Panc1 (cell line): ENCODE data around the gene SERGEF. TPM values are rescaled to one million over a fixed set of nuclear protein-coding genes. Genes with fewer than 3 reads are reported as not detected.

Source experiments
- ATAC-seq: fragments of 200-7000 bp; cut with Tn5 transposase; 2 replicates; pipeline ENCODE4 v1.9.1; 2020; ENCODE audit warnings: mild to moderate bottlenecking, moderate library complexity
- BruUV-seq: library from RNA; stranded (reverse); fragments of 400-500 nt; replicated peaks from 2 replicates; lab custom pipeline; 2021; lab: Mats Ljungman, UMichigan
- CTCF ChIA-PET: fragments of 300-600 bp; sonication (Branson Sonifier 250); formaldehyde crosslinking; loops from one replicate; lab custom pipeline; 2022; ENCODE audit warnings: antibody characterized with exemption; lab: Charles Lee
- POLR2A ChIA-PET: fragments of 300-600 bp; sonication (Branson Sonifier 250); formaldehyde crosslinking; loops from one replicate; lab custom pipeline; 2022; ENCODE audit warnings: antibody characterized with exemption; lab: Charles Lee
- DNase-seq: peaks from one replicate; pipeline ENCODE4 v3.0.0-alpha.2; 2010; ENCODE audit warnings: low read depth, low spot score
- H3K27ac ChIP-seq: 2 replicates; pipeline ENCODE4 v1.5.1; 2011; ENCODE audit warnings: mild to moderate bottlenecking, low read length, inconsistent platforms
- H3K27me3 ChIP-seq: fragments of 200-500 bp; sonication (Bioruptor generic); 2 replicates; pipeline ENCODE4 v1.6.0; 2014; ENCODE audit warnings: low read length, inconsistent platforms; ENCODE audit not compliant: control insufficient read depth, insufficient read depth
- H3K36me3 ChIP-seq: fragments of 200-500 bp; sonication (Bioruptor generic); 2 replicates; pipeline ENCODE4 v1.5.1; 2014; ENCODE audit warnings: inconsistent platforms, mild to moderate bottlenecking, low read length, moderate library complexity; ENCODE audit not compliant: control insufficient read depth, insufficient read depth
- H3K4me1 ChIP-seq: 2 replicates; pipeline ENCODE4 v1.5.1; 2011; ENCODE audit warnings: inconsistent platforms, mild to moderate bottlenecking, low read length, moderate library complexity; ENCODE audit not compliant: control insufficient read depth, insufficient read depth
- H3K4me3 ChIP-seq, 2 experiments: 2 replicates each; pipeline ENCODE4 v1.5.1; 2011 to 2012; ENCODE audit warnings: low read depth in 2 of 2, low read length in 2 of 2, mild to moderate bottlenecking in 2 of 2, inconsistent platforms in 1 of 2, moderate library complexity in 1 of 2
- H3K9me3 ChIP-seq: fragments of 200-500 bp; sonication (Bioruptor generic); 2 replicates; pipeline ENCODE4 v1.5.1; 2014; ENCODE audit warnings: low read depth, mild to moderate bottlenecking, inconsistent platforms, low read length, moderate library complexity; ENCODE audit not compliant: control insufficient read depth, insufficient read depth
- POLR2AphosphoS5 ChIP-seq: IDR thresholded peaks from 2 replicates; pipeline ENCODE4 v1.6.1; 2012; ENCODE audit warnings: mild to moderate bottlenecking, low read depth, low read length, moderate library complexity
- REST ChIP-seq, 2 experiments: IDR thresholded peaks; 2 replicates each; pipeline ENCODE4 v1.6.1; 2011 to 2012; ENCODE audit warnings: low read depth in 2 of 2, control low read depth in 1 of 2, low read length in 1 of 2, mild to moderate bottlenecking in 1 of 2, moderate library complexity in 1 of 2; ENCODE audit not compliant: insufficient read depth in 1 of 2
- SIN3A ChIP-seq: IDR thresholded peaks from 2 replicates; pipeline ENCODE4 v1.6.1; 2012; ENCODE audit warnings: low read depth, mild to moderate bottlenecking, low read length, moderate library complexity, borderline replicate concordance; ENCODE audit not compliant: insufficient read depth
- TCF7L2 ChIP-seq: IDR thresholded peaks from 2 replicates; pipeline ENCODE4 v1.6.1; 2011; ENCODE audit warnings: mild to moderate bottlenecking, low read depth, low read length, inconsistent platforms
- in situ Hi-C: cut with HindIII; loops from 2 replicates; pipeline ENCODE4 v1.10.0; 2016; ENCODE audit warnings: low sequenced_read_pairs, low pct_unique_long_range_greater_than_20kb
- intact Hi-C: fragments of 100-400 bp; cut with micrococcal nuclease; formaldehyde crosslinking; loops from one replicate; pipeline ENCODE4 v1.10.0; 2022; ENCODE audit not compliant: unreplicated experiment
- total RNA-seq: library from RNA; stranded (reverse); gene quantifications from one replicate; pipeline ENCODE4 v1.2.1, GENCODE V29; 2021; ENCODE audit not compliant: unreplicated experiment
- TF ChIP-seq, protein P1 (sequence below): fragments of 450-650 bp; IDR thresholded peaks from 2 replicates; pipeline ENCODE4 v1.5.1; 2017; ENCODE audit warnings: mild to moderate bottlenecking

Gene SERGEF
- total RNA-seq, 1 experiment from 2014 or later = 35.5 TPM

DNA sequence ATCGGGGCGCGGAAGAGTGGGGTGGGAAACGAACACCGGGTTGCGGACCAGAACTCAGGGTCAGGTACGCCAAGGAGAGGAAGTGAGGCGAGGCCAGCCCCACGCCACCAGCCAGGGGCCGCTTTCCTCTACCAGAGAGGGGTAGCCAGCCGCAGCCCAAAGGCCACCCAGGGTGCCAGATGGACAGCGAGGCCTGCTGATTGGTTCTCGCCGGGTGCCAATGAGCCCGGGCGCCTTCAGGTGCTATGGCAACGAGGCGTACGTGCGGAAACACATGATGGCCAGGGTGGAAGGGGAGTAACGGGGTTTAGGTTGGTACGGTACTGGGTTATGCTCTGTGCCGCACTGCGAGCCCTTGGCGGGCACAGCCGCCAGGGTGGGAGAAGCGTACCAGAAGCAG, 128.9 kb downstream of the SERGEF start:
- Histone ChIP-seq H3K27me3 (no peaks in the 10 kb centered on the region), H3K27ac (no peak overlapping the region), H3K4me1 (no peaks in the 10 kb centered on the region), H3K36me3 (no peaks in the 10 kb centered on the region), H3K4me3 (no peak overlapping the region), H3K9me3 (no peaks in the 10 kb centered on the region)
- POLR2A ChIA-PET = no interaction called here
- no peak for DNase-seq
- in situ Hi-C loops (no loop called here), intact Hi-C loops (no loop called here)
- CTCF ChIA-PET = no interaction called here
- no TSS peak for BruUV-seq
- no peak for ATAC-seq
- TF ChIP-seq REST (IDR thresholded peaks at IDR 0.05; ENCODE audit: insufficient read depth in 1 of 2, low read depth in 2 of 2, low read length in 1 of 2) = no peak
- no peak for TF ChIP-seq POLR2AphosphoS5

GRCh38 chr11:17883057-17883456, 129.8 kb downstream of the SERGEF start:
- TF ChIP-seq SIN3A = no peak
- TF ChIP-seq, protein P1, sequence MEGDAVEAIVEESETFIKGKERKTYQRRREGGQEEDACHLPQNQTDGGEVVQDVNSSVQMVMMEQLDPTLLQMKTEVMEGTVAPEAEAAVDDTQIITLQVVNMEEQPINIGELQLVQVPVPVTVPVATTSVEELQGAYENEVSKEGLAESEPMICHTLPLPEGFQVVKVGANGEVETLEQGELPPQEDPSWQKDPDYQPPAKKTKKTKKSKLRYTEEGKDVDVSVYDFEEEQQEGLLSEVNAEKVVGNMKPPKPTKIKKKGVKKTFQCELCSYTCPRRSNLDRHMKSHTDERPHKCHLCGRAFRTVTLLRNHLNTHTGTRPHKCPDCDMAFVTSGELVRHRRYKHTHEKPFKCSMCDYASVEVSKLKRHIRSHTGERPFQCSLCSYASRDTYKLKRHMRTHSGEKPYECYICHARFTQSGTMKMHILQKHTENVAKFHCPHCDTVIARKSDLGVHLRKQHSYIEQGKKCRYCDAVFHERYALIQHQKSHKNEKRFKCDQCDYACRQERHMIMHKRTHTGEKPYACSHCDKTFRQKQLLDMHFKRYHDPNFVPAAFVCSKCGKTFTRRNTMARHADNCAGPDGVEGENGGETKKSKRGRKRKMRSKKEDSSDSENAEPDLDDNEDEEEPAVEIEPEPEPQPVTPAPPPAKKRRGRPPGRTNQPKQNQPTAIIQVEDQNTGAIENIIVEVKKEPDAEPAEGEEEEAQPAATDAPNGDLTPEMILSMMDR = no peak
- no peak for TF ChIP-seq POLR2AphosphoS5
- TF ChIP-seq TCF7L2 = no peak
- no peak for TF ChIP-seq REST (IDR thresholded peaks at IDR 0.05; ENCODE audit: insufficient read depth in 1 of 2, low read depth in 2 of 2, low read length in 1 of 2)
- POLR2A ChIA-PET = no interaction called here
- no peaks in the 10 kb centered on the region for H3K9me3 ChIP-seq
- no peak overlapping the region for H3K4me3 ChIP-seq
- no peaks in the 10 kb centered on the region for H3K36me3 ChIP-seq
- no peak overlapping the region for H3K27ac ChIP-seq
- in situ Hi-C loops (no loop called here), intact Hi-C loops (no loop called here)
- CTCF ChIA-PET = no interaction called here
- no TSS peak for BruUV-seq
- no peaks in the 10 kb centered on the region for H3K27me3 ChIP-seq
- no peak for DNase-seq
- H3K4me1 ChIP-seq = no peaks in the 10 kb centered on the region
- ATAC-seq = no peak
